VCaP (cell line): Measurements from ENCODE around the gene HSD11B1.

ENCODE experiments used
- H3K27ac ChIP-seq: fragments of 450-650 bp; 2 replicates; pipeline ENCODE4 v1.5.1; 2017
- CTCF ChIP-seq: fragments of 450-650 bp; conservative IDR thresholded peaks from 2 replicates; pipeline ENCODE4 v1.5.1; 2017; ENCODE audit warnings: mild to moderate bottlenecking, moderate library complexity

HSD11B1 gene

GRCh38 chr1:209715314-209715713 lies 10.7 kb downstream of the HSD11B1 start:
- no peak overlapping the region for H3K27ac ChIP-seq
- TF ChIP-seq CTCF = no peak

DNA sequence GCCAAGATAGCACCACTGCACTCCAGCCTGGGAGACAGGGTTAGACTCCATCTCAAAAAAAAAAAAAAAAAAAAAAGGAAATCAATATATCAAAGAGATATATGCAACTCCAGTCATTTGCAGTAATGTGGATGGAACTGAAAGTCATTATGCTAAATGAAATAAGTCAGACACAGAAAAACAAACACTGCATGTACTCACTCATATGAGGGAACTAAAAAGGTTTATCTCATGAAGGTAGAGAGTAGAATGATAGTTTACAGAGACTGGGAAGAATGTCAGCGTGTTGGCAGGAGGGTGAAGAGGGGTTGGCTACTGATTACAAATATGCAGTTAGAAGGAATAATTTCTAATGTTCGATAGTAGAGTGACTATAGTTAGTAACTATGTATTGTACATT lies 13.2 kb downstream of the HSD11B1 start:
- TF ChIP-seq CTCF = no peak
- H3K27ac ChIP-seq = no peak overlapping the region

GRCh38 chr1:209720326-209720725 lies 15.7 kb downstream of the HSD11B1 start:
- no peak overlapping the region for H3K27ac ChIP-seq
- no peak for TF ChIP-seq CTCF

- no peak for TF ChIP-seq CTCF
Measured at GRCh38 chr1:209720826-209721225, 16.2 kb downstream of the HSD11B1 start.

GRCh38 chr1:209721323-209721722 lies 16.7 kb downstream of the HSD11B1 start:
- TF ChIP-seq CTCF = no peak
- no peak overlapping the region for H3K27ac ChIP-seq

More at GRCh38 chr1:209720826-209721225, 16.2 kb downstream of the HSD11B1 start:
- no peak overlapping the region for H3K27ac ChIP-seq

GRCh38 chr1:209723265-209723664 lies 18.6 kb downstream of the HSD11B1 start:
- TF ChIP-seq CTCF = no peak
- H3K27ac ChIP-seq = no peak overlapping the region

DNA sequence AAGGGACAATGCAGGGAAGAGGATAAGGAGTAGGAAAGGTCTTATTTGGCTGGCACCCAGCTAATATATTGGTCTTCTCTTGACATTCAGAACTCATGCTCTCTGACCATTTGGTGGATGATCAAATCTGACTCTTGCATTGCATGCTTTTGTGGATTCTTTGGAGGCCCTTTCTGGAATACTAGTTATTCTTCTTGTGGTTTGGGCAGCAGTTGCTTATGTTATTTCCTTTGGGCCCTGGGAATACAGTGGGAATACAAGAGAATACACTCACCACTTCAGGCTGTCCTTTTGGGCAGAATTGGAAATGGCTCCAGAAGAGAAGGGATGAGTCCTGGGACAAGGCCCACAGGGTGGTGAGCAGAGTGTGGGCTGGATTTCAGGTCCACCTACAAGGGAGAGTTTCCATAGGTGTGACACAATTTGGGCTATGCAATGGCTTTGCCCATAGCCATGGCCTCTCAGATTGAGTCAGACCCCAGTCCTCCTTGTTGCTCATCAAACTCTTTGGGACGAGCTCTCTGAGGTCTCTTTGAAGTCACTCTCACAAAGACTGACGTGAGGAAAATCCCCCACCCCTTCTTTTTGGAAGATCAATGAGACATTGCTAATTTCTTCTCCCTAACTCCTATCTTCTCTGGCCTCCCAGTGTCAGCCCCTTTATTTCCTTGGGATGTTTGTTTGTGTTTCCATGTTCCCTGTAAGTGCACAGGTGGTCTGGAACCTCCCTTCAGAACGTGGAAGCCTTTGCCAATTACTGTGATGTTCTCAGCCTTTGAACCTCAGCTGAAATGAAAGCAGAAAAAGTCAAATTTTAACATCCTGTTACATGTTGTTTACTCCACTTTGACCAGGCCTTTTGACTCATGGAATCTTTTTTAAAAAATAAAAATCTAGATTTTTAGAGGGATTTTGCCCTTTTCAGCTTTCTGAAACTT lies 19.4 kb downstream of the HSD11B1 start:
- no peak overlapping the region for H3K27ac ChIP-seq
- TF ChIP-seq CTCF = no peak
